Lower leg skin (tissue), 4 donors: ENCODE measurements around the gene PTPRO. TPM values are rescaled to one million over a fixed set of nuclear protein-coding genes. Genes with fewer than 3 reads are reported as not detected.

Experiments used
- DNase-seq, 2 donors: peaks; one replicate each; pipeline ENCODE4 v3.0.0-alpha.2; 2019; ENCODE audit warnings: low spot score in 2 of 2
- H3K4me3 ChIP-seq: fragments of 200-600 bp; sonication (generic); 2 replicates; pipeline ENCODE4 v1.5.1; 2017; ENCODE audit warnings: mild to moderate bottlenecking, low read depth; ENCODE audit not compliant: poor library complexity, severe bottlenecking
- POLR2A ChIP-seq, 2 donors: fragments of 450-650 bp; IDR thresholded peaks; one replicate each; pipeline ENCODE4 v1.6.1; 2016 to 2017; ENCODE audit warnings: antibody characterized with exemption in 2 of 2, mild to moderate bottlenecking in 1 of 2, moderate library complexity in 1 of 2
- WGBS, 2 donors: methylation state at CpG; one replicate each; pipeline ENCODE4 v1.1.5; 2018; 5-methylcytosine and 5-hydroxymethylcytosine counted together
- intact Hi-C: fragments of 100-400 bp; cut with DNase I; formaldehyde crosslinking; loops from one replicate; pipeline ENCODE4 v1.15.0; 2023; ENCODE audit warnings: low total_unique reads
- total RNA-seq, 4 donors: library from RNA; depleted of rRNA; stranded (reverse); fragments of >200 nt; gene quantifications; one replicate each; pipeline ENCODE4 v1.1.0, GENCODE V29; 2016
- TF ChIP-seq, protein P1 (sequence below), 3 donors: fragments of 450-650 bp; IDR thresholded peaks; one replicate each; pipeline ENCODE4 v1.5.1; 2016; ENCODE audit warnings: antibody characterized with exemption in 3 of 3, mild to moderate bottlenecking in 3 of 3, moderate library complexity in 2 of 3

PTPRO gene
- total RNA-seq, 4 donors from 2014 or later, result 0.29 to 0.91 (median 0.34) TPM; not detected in 1

DNA sequence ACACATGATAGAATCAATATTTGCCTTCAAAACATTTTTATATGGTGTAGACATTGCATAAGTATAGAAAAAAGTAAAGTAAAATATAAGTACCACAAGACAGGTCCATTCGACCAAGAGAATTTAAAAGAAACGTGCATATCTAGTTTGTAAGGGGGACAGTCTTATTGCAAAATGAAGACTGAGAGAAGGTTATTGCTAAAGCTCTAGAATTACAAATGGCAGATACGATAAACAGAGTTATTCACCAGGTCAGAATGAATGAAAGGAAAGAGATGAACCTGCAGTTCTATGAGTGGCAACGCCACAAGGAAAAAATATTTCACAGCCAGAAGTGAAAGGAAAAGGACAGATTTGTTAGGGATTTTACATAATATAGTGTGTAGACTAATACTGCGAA, 224.8 kb downstream of the PTPRO start:
- no peak for TF ChIP-seq POLR2A (IDR thresholded peaks at IDR 0.05)
- TF ChIP-seq, protein P1, sequence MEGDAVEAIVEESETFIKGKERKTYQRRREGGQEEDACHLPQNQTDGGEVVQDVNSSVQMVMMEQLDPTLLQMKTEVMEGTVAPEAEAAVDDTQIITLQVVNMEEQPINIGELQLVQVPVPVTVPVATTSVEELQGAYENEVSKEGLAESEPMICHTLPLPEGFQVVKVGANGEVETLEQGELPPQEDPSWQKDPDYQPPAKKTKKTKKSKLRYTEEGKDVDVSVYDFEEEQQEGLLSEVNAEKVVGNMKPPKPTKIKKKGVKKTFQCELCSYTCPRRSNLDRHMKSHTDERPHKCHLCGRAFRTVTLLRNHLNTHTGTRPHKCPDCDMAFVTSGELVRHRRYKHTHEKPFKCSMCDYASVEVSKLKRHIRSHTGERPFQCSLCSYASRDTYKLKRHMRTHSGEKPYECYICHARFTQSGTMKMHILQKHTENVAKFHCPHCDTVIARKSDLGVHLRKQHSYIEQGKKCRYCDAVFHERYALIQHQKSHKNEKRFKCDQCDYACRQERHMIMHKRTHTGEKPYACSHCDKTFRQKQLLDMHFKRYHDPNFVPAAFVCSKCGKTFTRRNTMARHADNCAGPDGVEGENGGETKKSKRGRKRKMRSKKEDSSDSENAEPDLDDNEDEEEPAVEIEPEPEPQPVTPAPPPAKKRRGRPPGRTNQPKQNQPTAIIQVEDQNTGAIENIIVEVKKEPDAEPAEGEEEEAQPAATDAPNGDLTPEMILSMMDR (IDR thresholded peaks at IDR 0.05), result no peak
- intact Hi-C loops, result no loop called here
- H3K4me3 ChIP-seq, result no peak overlapping the region
- WGBS, 2 donors, result 86 to 87% methylated on average over 5 of the region's 5 CpGs
- DNase-seq, result no peak

DNA sequence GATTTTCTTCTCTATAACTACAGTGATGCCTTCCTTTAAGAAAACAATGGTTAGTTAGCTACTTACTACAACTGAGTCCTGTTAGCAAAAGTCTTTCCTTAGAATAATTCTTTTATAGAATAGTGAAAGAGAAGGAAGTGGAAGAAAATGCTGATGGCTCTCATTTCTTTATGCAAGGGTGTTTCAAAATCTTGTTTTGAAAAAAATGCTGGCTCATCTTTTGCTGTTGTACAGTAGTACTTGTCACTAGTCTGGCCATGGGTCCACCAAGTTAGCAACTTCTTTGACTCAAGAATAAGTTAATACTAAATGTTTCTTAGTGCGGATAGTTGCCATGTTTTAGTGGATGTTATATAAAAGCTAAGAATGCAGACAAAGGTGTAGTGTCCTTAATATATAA, 225.4 kb downstream of the PTPRO start:
- 97 to 98% methylated on average over 1 of the region's 1 CpG for WGBS, 2 donors
- H3K4me3 ChIP-seq, result no peak overlapping the region
- TF ChIP-seq, protein P1 (IDR thresholded peaks at IDR 0.05), result no peak
- TF ChIP-seq POLR2A (IDR thresholded peaks at IDR 0.05), result no peak
- DNase-seq, result no peak
- intact Hi-C loops, result no loop called here

DNA sequence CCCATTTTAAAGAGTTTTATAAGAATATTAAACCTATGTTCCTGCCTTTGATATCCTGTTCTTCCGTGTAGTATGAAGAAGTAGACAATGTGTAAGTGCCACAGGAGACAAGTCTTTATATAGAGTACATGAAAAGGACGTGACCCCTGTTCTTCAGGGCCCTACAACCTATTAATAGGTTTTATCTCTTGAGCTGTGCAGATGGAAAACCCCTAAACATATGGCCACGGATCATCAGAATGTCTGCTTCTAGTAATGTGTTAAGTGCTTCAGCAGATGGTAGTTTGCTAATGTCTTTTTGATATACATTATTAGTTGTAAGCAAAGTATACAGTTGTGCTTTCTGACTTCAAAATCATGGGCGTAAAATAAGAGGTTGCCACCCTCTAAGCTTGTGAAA, 228.5 kb downstream of the PTPRO start:
- TF ChIP-seq, protein P1 (IDR thresholded peaks at IDR 0.05), result no peak
- TF ChIP-seq POLR2A (IDR thresholded peaks at IDR 0.05), result no peak
- no peak for DNase-seq
- intact Hi-C loops, result no loop called here
- whole genome bisulfite sequencing, 2 donors, result 72 to 78% methylated on average over 4 of the region's 4 CpGs
- no peak overlapping the region for H3K4me3 ChIP-seq

DNA sequence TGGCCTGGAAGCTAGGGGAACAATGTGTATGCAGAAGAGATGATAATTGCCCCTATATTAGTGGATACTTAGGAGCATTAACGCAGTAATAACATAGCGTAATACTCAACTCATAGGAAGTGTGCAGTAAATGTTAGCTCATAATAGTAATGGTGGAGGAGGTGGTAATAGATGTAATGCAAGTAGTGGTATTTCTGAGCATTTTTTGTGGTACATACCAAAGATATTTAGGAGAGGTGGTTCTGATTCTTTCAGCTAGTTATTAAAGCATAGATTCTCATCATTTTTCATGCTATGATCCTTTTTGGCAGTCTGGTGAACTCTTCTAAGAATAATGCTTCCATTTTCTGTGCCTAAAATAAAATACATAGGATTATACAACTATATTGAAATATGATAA, 233.1 kb downstream of the PTPRO start:
- intact Hi-C loops, result no loop called here
- TF ChIP-seq, protein P1 (IDR thresholded peaks at IDR 0.05), result no peak
- TF ChIP-seq POLR2A (IDR thresholded peaks at IDR 0.05), result no peak
- H3K4me3 ChIP-seq, result no peak overlapping the region
- no peak for DNase-seq
- 95 to 96% methylated on average over 2 of the region's 2 CpGs for WGBS, 2 donors

DNA sequence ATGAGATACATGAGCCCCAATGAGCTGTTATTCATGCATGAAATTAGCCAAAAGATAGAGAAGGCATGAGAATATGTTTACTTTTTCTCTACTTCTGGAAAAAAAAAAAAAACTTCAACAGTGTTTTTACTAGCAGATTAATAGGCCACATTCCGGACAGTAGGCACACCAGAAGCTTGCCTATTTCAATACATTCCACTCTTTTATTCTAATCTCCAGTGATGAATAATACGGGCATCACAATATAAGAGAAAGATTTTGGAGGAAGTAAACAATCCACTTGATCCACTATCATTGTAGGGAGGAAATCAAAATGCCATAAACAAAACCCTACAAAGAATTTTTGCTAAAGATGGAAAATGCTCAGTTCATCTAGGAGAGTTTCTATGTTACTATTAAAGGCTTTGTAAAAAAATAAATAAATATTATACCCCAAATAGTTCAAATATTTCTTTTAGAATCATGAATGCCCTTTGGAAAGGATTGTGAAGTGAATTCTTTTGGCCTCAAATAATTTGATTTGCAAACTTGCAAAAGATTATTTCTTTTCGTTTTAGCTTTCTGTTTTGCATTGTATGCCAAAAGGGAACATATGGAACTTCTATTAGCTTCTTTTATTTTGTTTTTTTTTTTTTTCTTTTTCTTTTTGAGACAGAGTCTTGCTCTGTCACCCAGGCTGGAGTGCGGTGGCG, 234.2 kb downstream of the PTPRO start:
- no peak for DNase-seq
- WGBS, 2 donors, result 80 to 81% methylated on average over 5 of the region's 5 CpGs
- TF ChIP-seq POLR2A (IDR thresholded peaks at IDR 0.05), result no peak
- TF ChIP-seq, protein P1 (IDR thresholded peaks at IDR 0.05), result no peak
- intact Hi-C loops, result no loop called here
- H3K4me3 ChIP-seq, result no peak overlapping the region
